Natural killer cell (primary cell): ENCODE results near the gene DCAF5. TPM values are rescaled to one million over a fixed set of nuclear protein-coding genes. Genes with fewer than 3 reads are reported as not detected.

Experiments used
- ATAC-seq, 3 donors: fragments of 150-1000 bp in 2 of 3; fragments of 200-7000 bp in 1 of 3; cut with Tn5 transposase; 1 replicate in 1 of 3; 2 replicates in 2 of 3; pipeline ENCODE4 v1.10.0; 2021; ENCODE audit warnings: mild to moderate bottlenecking in 2 of 3, moderate library complexity in 2 of 3
- DNase-seq, 2 donors: peaks; one replicate each; pipeline versions ENCODE4 v3.0.0 to v3.0.0-alpha.2; 2013 to 2021; ENCODE audit warnings: mixed read lengths in 1 of 2
- H3K27ac ChIP-seq: one replicate; pipeline ENCODE4 v1.5.1; 2013; ENCODE audit warnings: mild to moderate bottlenecking, low read length
- H3K27me3 ChIP-seq: one replicate; pipeline ENCODE4 v1.6.1; 2013; ENCODE audit warnings: low read length; ENCODE audit not compliant: control insufficient read depth, insufficient read depth
- H3K36me3 ChIP-seq: one replicate; pipeline ENCODE4 v1.6.1; 2013; ENCODE audit warnings: low read length; ENCODE audit not compliant: control insufficient read depth, insufficient read depth
- H3K4me1 ChIP-seq: one replicate; pipeline ENCODE4 v1.6.1; 2013; ENCODE audit warnings: low read length; ENCODE audit not compliant: control insufficient read depth, insufficient read depth
- H3K4me3 ChIP-seq: one replicate; pipeline ENCODE4 v1.5.1; 2013; ENCODE audit warnings: low read length
- H3K9me3 ChIP-seq: one replicate; pipeline ENCODE4 v1.6.1; 2013; ENCODE audit warnings: low read length; ENCODE audit not compliant: control insufficient read depth, insufficient read depth
- H3K27ac Mint-ChIP-seq, 2 donors: one replicate each; pipeline ENCODE4 v1.8.0; 2022; ENCODE audit warnings: mild to moderate bottlenecking in 2 of 2, mixed read lengths in 2 of 2, moderate library complexity in 1 of 2
- H3K27me3 Mint-ChIP-seq, 2 donors: one replicate each; pipeline ENCODE4 v1.8.0; 2022; ENCODE audit warnings: low read depth in 2 of 2, mixed read lengths in 2 of 2
- H3K36me3 Mint-ChIP-seq: one replicate; pipeline ENCODE4 v1.8.0; 2022; ENCODE audit warnings: mixed read lengths
- H3K4me1 Mint-ChIP-seq, 2 donors: one replicate each; pipeline ENCODE4 v1.8.0; 2022; ENCODE audit warnings: mixed read lengths in 2 of 2
- H3K4me3 Mint-ChIP-seq: one replicate; pipeline ENCODE4 v1.8.0; 2022; ENCODE audit warnings: mild to moderate bottlenecking, moderate library complexity, mixed read lengths
- H3K9me3 Mint-ChIP-seq, 2 donors: one replicate each; pipeline ENCODE4 v1.8.0; 2022; ENCODE audit warnings: mixed read lengths in 2 of 2
- WGBS: methylation state at CpG from one replicate; pipeline ENCODE4 v1.1.7; 2013; ENCODE audit warnings: missing lambda C conversion rate; ENCODE audit not compliant: insufficient coverage; 5-methylcytosine and 5-hydroxymethylcytosine counted together
- intact Hi-C: fragments of 100-400 bp; cut with micrococcal nuclease; formaldehyde crosslinking; loops from one replicate; pipeline ENCODE4 v1.14.2; 2022
- total RNA-seq, 4 donors: library from RNA; stranded (reverse); fragments of 120-200 nt in 1 of 4; gene quantifications; one replicate each; pipeline versions ENCODE4 v1.2.3 to v1.2.4, GENCODE V29; 2013 to 2022
- TF ChIP-seq, protein P1 (sequence below): fragments of 200-600 bp; IDR thresholded peaks from one replicate; pipeline ENCODE4 v1.8.0; 2022; ENCODE audit warnings: antibody characterized with exemption

Gene DCAF5, protein sequence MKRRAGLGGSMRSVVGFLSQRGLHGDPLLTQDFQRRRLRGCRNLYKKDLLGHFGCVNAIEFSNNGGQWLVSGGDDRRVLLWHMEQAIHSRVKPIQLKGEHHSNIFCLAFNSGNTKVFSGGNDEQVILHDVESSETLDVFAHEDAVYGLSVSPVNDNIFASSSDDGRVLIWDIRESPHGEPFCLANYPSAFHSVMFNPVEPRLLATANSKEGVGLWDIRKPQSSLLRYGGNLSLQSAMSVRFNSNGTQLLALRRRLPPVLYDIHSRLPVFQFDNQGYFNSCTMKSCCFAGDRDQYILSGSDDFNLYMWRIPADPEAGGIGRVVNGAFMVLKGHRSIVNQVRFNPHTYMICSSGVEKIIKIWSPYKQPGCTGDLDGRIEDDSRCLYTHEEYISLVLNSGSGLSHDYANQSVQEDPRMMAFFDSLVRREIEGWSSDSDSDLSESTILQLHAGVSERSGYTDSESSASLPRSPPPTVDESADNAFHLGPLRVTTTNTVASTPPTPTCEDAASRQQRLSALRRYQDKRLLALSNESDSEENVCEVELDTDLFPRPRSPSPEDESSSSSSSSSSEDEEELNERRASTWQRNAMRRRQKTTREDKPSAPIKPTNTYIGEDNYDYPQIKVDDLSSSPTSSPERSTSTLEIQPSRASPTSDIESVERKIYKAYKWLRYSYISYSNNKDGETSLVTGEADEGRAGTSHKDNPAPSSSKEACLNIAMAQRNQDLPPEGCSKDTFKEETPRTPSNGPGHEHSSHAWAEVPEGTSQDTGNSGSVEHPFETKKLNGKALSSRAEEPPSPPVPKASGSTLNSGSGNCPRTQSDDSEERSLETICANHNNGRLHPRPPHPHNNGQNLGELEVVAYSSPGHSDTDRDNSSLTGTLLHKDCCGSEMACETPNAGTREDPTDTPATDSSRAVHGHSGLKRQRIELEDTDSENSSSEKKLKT
- total RNA-seq, result 100 to 1,000 TPM in 1 of 3 donors, 10 to 100 TPM in 2; 92.0 to 112 (median 99.2) TPM
- total RNA-seq (2013), result 48.7 TPM

DNA sequence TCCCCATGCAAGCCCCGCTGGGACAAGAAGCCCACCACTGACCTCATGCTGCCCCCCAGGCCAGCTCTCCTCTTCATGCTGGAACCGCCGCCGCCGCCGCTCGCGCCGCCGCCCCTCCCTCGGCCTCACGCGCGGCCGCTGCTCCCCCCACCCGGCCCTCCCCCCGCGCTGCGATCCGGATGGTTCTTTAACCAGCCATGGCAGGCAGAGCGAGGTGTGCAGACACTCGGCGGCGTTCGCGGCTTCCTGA, at the start of gene DCAF5:
DCAF5 (minus strand) TSS at position 218 of the 250 bp plus-strand sequence; CDS start at position 77, 141 bp downstream.
- H3K27ac ChIP-seq, result peak within 1 kb of the TSS; percentile 91

DNA sequence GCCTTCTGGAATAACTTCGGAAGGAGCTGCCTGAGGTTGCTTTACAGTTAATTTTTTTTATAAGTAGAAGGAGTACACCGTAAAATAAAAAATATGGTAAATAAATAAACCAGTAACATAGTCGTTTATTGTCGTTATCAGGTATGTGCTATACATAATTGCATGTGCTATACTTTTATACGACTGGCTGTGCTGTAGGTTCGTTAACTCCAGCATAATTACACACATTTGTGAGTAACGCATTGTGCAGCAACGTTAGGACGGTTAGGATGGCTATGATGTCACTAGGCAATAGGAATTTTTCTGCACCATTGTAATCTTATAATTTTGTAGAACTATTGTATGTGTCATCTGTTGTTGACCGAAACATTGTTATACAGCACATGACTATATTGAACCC, 46.9 kb upstream of the DCAF5 start:
- no peak for DNase-seq
- no peak overlapping the region for H3K27ac Mint-ChIP-seq
- H3K9me3 Mint-ChIP-seq, result no peaks in the 10 kb centered on the region

More for the DNA sequence above, at the start of gene DCAF5:
- TF ChIP-seq, protein P1, sequence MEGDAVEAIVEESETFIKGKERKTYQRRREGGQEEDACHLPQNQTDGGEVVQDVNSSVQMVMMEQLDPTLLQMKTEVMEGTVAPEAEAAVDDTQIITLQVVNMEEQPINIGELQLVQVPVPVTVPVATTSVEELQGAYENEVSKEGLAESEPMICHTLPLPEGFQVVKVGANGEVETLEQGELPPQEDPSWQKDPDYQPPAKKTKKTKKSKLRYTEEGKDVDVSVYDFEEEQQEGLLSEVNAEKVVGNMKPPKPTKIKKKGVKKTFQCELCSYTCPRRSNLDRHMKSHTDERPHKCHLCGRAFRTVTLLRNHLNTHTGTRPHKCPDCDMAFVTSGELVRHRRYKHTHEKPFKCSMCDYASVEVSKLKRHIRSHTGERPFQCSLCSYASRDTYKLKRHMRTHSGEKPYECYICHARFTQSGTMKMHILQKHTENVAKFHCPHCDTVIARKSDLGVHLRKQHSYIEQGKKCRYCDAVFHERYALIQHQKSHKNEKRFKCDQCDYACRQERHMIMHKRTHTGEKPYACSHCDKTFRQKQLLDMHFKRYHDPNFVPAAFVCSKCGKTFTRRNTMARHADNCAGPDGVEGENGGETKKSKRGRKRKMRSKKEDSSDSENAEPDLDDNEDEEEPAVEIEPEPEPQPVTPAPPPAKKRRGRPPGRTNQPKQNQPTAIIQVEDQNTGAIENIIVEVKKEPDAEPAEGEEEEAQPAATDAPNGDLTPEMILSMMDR, result no peak
- DNase-seq, result peak; percentile 87 to 97
- ATAC-seq, result peak in 2 of 3 donors; percentile 92 to 97
- Mint-ChIP-seq H3K4me1 (peaks cover 38 to 40% of the 10 kb centered on the region in 2 donors), H3K36me3 (no peaks in the 10 kb centered on the region), H3K27me3 (no peaks in the 10 kb centered on the region), H3K27ac (peak within 1 kb of the TSS; percentile 86 to 94), H3K9me3 (no peaks in the 10 kb centered on the region), H3K4me3 (peak within 1 kb of the TSS; percentile 95)
- intact Hi-C loops, result loop anchor here (2.0 to 5.0 kb wide), 4 partner anchors 20 to 1754 kb away; partner anchors contain the start of genes ERH, PCNX1, SLC39A9 and SUSD6
- Histone ChIP-seq H3K36me3 (peaks cover 16% of the 10 kb centered on the region), H3K9me3 (no peaks in the 10 kb centered on the region), H3K4me3 (peak within 1 kb of the TSS; percentile 95), H3K27me3 (no peaks in the 10 kb centered on the region), H3K4me1 (peaks cover 12% of the 10 kb centered on the region)
- 0% methylated on average over 26 of the region's 26 CpGs for WGBS

DNA sequence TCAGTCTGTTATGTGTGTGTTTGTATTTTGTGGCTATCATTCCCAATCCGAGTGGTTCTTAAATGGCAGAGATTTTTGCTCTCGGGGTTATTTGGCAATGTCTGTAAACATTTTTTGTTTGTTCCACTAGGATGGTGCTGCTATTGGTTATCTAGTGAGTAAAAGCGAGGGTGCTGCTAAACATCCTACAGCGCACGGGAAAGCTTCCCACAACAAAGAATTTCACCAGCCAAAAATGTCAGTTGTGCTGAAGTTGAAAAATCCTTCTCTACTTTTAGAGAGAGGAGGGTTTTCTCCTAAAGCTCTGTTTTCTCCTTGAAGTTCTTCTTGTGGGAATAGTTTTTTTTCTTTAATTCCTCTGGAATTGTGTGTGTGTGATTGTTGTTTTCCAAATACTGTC, 40.8 kb upstream of the DCAF5 start:
- H3K4me3 Mint-ChIP-seq, result peak overlapping the region; percentile 14
- ATAC-seq (no peak), DNase-seq (peak in 1 of 2 donors; percentile 23)
- no peak overlapping the region for H3K27ac Mint-ChIP-seq
- Histone ChIP-seq H3K9me3 (no peaks in the 10 kb centered on the region), H3K4me3 (no peak overlapping the region), H3K4me1 (peaks cover 9% of the 10 kb centered on the region), H3K27ac (no peak overlapping the region), H3K36me3 (no peaks in the 10 kb centered on the region), H3K27me3 (no peaks in the 10 kb centered on the region)
- H3K36me3 Mint-ChIP-seq, result no peaks in the 10 kb centered on the region
- no peaks in the 10 kb centered on the region for H3K9me3 Mint-ChIP-seq
- intact Hi-C loops, result no loop called here
- 96% methylated on average over 2 of the region's 5 CpGs for WGBS
- peaks cover 16 to 17% of the 10 kb centered on the region in 2 donors for H3K4me1 Mint-ChIP-seq
- TF ChIP-seq, protein P1, result no peak
- H3K27me3 Mint-ChIP-seq, result peaks cover 0 to 6% of the 10 kb centered on the region in 2 donors

More for the DNA sequence above, 46.9 kb upstream of the DCAF5 start:
- Histone ChIP-seq H3K36me3 (no peaks in the 10 kb centered on the region), H3K27ac (no peak overlapping the region), H3K9me3 (no peaks in the 10 kb centered on the region), H3K4me3 (no peak overlapping the region), H3K27me3 (no peaks in the 10 kb centered on the region), H3K4me1 (no peaks in the 10 kb centered on the region)
- 91% methylated on average over 8 of the region's 10 CpGs for WGBS
- TF ChIP-seq, protein P1, result no peak
- H3K4me1 Mint-ChIP-seq, result no peaks in the 10 kb centered on the region
- no peaks in the 10 kb centered on the region for H3K27me3 Mint-ChIP-seq
- no peak overlapping the region for H3K4me3 Mint-ChIP-seq
- intact Hi-C loops, result no loop called here
- ATAC-seq, result no peak
- H3K36me3 Mint-ChIP-seq, result no peaks in the 10 kb centered on the region
